HCT116 (cell line): ENCODE measurements around the gene DDRGK1. TPM values are rescaled to one million over a fixed set of nuclear protein-coding genes. Genes with fewer than 3 reads are reported as not detected.
A peak's percentile ranks its signal among the peaks of the same experiment; 100 is the strongest.

Source experiments
- ATAC-seq: fragments of 200-7000 bp; cut with Tn5 transposase; 2 replicates; pipeline ENCODE4 v1.9.1; 2020; ENCODE audit warnings: mild to moderate bottlenecking, moderate library complexity
- BruUV-seq: library from RNA; stranded (reverse); fragments of 400-500 nt; replicated peaks from 2 replicates; lab custom pipeline; 2021; lab: Mats Ljungman, UMichigan
- CTCF ChIA-PET: fragments of 300-600 bp; sonication (Branson Sonifier 250); formaldehyde crosslinking; loops from one replicate; lab custom pipeline; 2021; ENCODE audit warnings: antibody characterized with exemption; lab: Charles Lee
- POLR2A ChIA-PET: fragments of 300-600, 350-600 bp; sonication (Branson Sonifier 250); formaldehyde crosslinking; loops from one replicate; lab custom pipeline; 2021; ENCODE audit warnings: antibody characterized with exemption; lab: Charles Lee
- RAD21 ChIA-PET, 2 experiments: fragments of 300-600 bp; sonication (Branson Sonifier 250); formaldehyde crosslinking; loops; one replicate each; lab custom pipeline; 2023; ENCODE audit warnings: low total read pairs in 2 of 2; ENCODE audit not compliant: uncharacterized antibody in 2 of 2, unreplicated experiment in 2 of 2, low non-redundant PET in 1 of 2; lab: Charles Lee
- DNase-seq: peaks from one replicate; pipeline ENCODE4 v3.0.0-alpha.2; 2010; ENCODE audit warnings: low read depth, low spot score
- H2AFZ ChIP-seq: fragments of 200-600 bp; shearing (Covaris generic), sonication (generic); 2 replicates; pipeline ENCODE4 v1.6.1; 2017; ENCODE audit warnings: low read depth, mixed run types, mixed read lengths, antibody characterized with exemption, low read length; ENCODE audit not compliant: poor library complexity, severe bottlenecking
- H3K27ac ChIP-seq: 2 replicates; pipeline ENCODE4 v1.5.1; 2012; ENCODE audit warnings: low read depth, low read length
- H3K27me3 ChIP-seq: fragments of 200-600 bp; sonication (generic); 2 replicates; pipeline ENCODE4 v1.6.1; 2016; ENCODE audit warnings: mixed run types, low read length, mixed read lengths; ENCODE audit not compliant: insufficient read depth
- H3K36me3 ChIP-seq, 2 experiments: fragments of 200-500 bp in 1 of 2; fragments of 200-600 bp in 1 of 2; sonication (Bioruptor generic) in 1 of 2; sonication (generic) in 1 of 2; 2 replicates each; pipeline versions ENCODE4 v1.5.1 to v1.6.1; 2014 to 2016; ENCODE audit warnings: low read length in 2 of 2, inconsistent platforms in 1 of 2, mixed read lengths in 1 of 2, mixed run types in 1 of 2; ENCODE audit not compliant: insufficient read depth in 2 of 2, control insufficient read depth in 1 of 2
- H3K4me1 ChIP-seq, 2 experiments: fragments of 200-600 bp in 1 of 2; sonication (generic) in 1 of 2; 2 replicates each; pipeline versions ENCODE4 v1.5.1 to v1.6.1; 2012 to 2017; ENCODE audit warnings: low read length in 2 of 2, inconsistent platforms in 1 of 2, mild to moderate bottlenecking in 1 of 2, mixed read lengths in 1 of 2, mixed run types in 1 of 2, moderate library complexity in 1 of 2; ENCODE audit not compliant: insufficient read depth in 2 of 2, control insufficient read depth in 1 of 2
- H3K4me2 ChIP-seq: fragments of 200-600 bp; sonication (generic); 2 replicates; pipeline ENCODE4 v1.6.1; 2017; ENCODE audit warnings: mixed run types, low read length, mixed read lengths
- H3K4me3 ChIP-seq, 2 experiments: fragments of 200-600 bp in 1 of 2; sonication (generic) in 1 of 2; replicated peaks in 1 of 2; 2 replicates each; pipeline ENCODE4 v1.5.1; 2011 to 2016; ENCODE audit warnings: low read length in 2 of 2, control low read depth in 1 of 2, low read depth in 1 of 2, mild to moderate bottlenecking in 1 of 2, mixed read lengths in 1 of 2, mixed run types in 1 of 2
- H3K79me2 ChIP-seq: fragments of 200-600 bp; sonication (generic); 2 replicates; pipeline ENCODE4 v1.6.1; 2017; ENCODE audit warnings: mild to moderate bottlenecking, mixed run types, low read length, moderate library complexity, mixed read lengths; ENCODE audit not compliant: insufficient read depth
- H3K9ac ChIP-seq: fragments of 200-600 bp; sonication (generic); 2 replicates; pipeline ENCODE4 v1.6.1; 2016; ENCODE audit warnings: low read length, mixed read lengths
- H3K9me2 ChIP-seq: fragments of 200-600 bp; sonication (generic), shearing (Covaris generic); 2 replicates; pipeline ENCODE4 v1.6.1; 2017; ENCODE audit warnings: mixed run types, mild to moderate bottlenecking, moderate library complexity; ENCODE audit not compliant: insufficient read depth
- H3K9me3 ChIP-seq, 2 experiments: fragments of 200-500 bp in 1 of 2; fragments of 200-600 bp in 1 of 2; sonication (Bioruptor generic) in 1 of 2; sonication (generic) in 1 of 2; 2 replicates each; pipeline ENCODE4 v1.6.1; 2014 to 2017; ENCODE audit warnings: low read length in 2 of 2, mixed read lengths in 2 of 2, inconsistent platforms in 1 of 2, low read depth in 1 of 2, mild to moderate bottlenecking in 1 of 2, mixed run types in 1 of 2, moderate library complexity in 1 of 2; ENCODE audit not compliant: control insufficient read depth in 1 of 2, insufficient read depth in 1 of 2
- H4K20me1 ChIP-seq: fragments of 200-600 bp; sonication (generic), shearing (Covaris generic); 2 replicates; pipeline ENCODE4 v1.6.1; 2017; ENCODE audit warnings: mixed run types, mild to moderate bottlenecking, moderate library complexity; ENCODE audit not compliant: insufficient read depth
- CBX3 ChIP-seq: IDR thresholded peaks from 2 replicates; pipeline ENCODE4 v1.6.1; 2012; ENCODE audit warnings: low read depth
- EGR1 ChIP-seq: IDR thresholded peaks from 2 replicates; pipeline ENCODE4 v1.6.1; 2012; ENCODE audit warnings: low read depth
- ELF1 ChIP-seq: IDR thresholded peaks from 2 replicates; pipeline ENCODE4 v1.6.1; 2012; ENCODE audit warnings: low read depth, borderline replicate concordance
- EZH2phosphoT487 ChIP-seq: fragments of 200-600 bp; IDR thresholded peaks from 2 replicates; pipeline ENCODE4 v1.6.1; 2018; ENCODE audit warnings: antibody characterized with exemption, borderline replicate concordance
- JUND ChIP-seq: IDR thresholded peaks from 2 replicates; pipeline ENCODE4 v1.6.1; 2012
- POLR2A ChIP-seq: IDR thresholded peaks from 2 replicates; pipeline ENCODE4 v1.7.0; 2011; ENCODE audit warnings: borderline replicate concordance; ENCODE audit not compliant: insufficient read depth, insufficient read length; ENCODE audit errors: extremely low read depth
- POLR2AphosphoS5 ChIP-seq: IDR thresholded peaks from 2 replicates; pipeline ENCODE4 v1.6.1; 2011; ENCODE audit warnings: mild to moderate bottlenecking, low read depth, low read length, moderate library complexity
- RAD21 ChIP-seq: IDR thresholded peaks from 2 replicates; pipeline ENCODE4 v1.6.1; 2012; ENCODE audit warnings: low read depth, mild to moderate bottlenecking
- SIN3A ChIP-seq: IDR thresholded peaks from 2 replicates; pipeline ENCODE4 v1.6.1; 2012; ENCODE audit warnings: low read depth
- SP1 ChIP-seq: IDR thresholded peaks from 2 replicates; pipeline ENCODE4 v1.6.1; 2012; ENCODE audit warnings: low read depth
- SRF ChIP-seq: IDR thresholded peaks from 2 replicates; pipeline ENCODE4 v1.6.1; 2012; ENCODE audit warnings: low read depth
- TCF7L2 ChIP-seq: IDR thresholded peaks from 2 replicates; pipeline ENCODE4 v1.7.0; 2011; ENCODE audit warnings: borderline replicate concordance, inconsistent platforms; ENCODE audit not compliant: insufficient read depth, insufficient read length; ENCODE audit errors: extremely low read depth
- ZFX ChIP-seq: fragments of 450-650 bp; IDR thresholded peaks from 2 replicates; pipeline ENCODE4 v1.6.1; 2017
- ZNF274 ChIP-seq: fragments of 200-500 bp; sonication (Bioruptor generic); IDR thresholded peaks from 2 replicates; pipeline ENCODE4 v1.6.1; 2014; ENCODE audit warnings: mild to moderate bottlenecking, low read depth, low read length, inconsistent platforms
- intact Hi-C: fragments of 100-400 bp; cut with micrococcal nuclease; formaldehyde crosslinking; loops from 2 replicates; pipeline ENCODE4 v1.10.0; 2022
- total RNA-seq: library from RNA; stranded (reverse); gene quantifications from one replicate; pipeline ENCODE4 v1.2.1, GENCODE V29; 2021; ENCODE audit not compliant: unreplicated experiment
- TF ChIP-seq, protein P1 (sequence below): IDR thresholded peaks from 2 replicates; pipeline ENCODE4 v1.6.1; 2012
- TF ChIP-seq, protein P2 (sequence below): IDR thresholded peaks from 2 replicates; pipeline ENCODE4 v1.6.1; 2012
- TF ChIP-seq, protein P3 (sequence below): IDR thresholded peaks from 2 replicates; pipeline ENCODE4 v1.6.1; 2012; ENCODE audit warnings: low read depth

DDRGK1 gene
- total RNA-seq, 1 experiment from 2014 or later, result 45.8 TPM

DNA sequence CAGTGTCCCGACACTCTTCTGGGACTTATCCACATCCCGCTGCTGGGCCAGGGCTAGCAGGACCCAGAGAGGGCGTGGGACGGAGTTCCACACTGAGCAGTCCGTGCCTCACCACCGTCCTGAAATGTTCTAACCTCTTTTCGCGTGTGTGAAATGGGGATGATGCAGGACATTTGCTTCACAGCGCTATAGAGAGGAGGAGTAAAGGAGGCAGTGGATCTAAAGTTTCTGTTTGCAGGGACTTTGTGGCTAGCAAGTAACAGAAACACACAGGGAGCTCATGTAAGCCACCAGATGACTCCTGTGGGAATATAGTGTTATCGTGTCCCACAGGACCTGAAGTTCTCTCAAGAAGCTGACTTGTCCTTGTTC, 5.5 kb upstream of the DDRGK1 start:
- H3K9me2 ChIP-seq, result no peaks in the 10 kb centered on the region
- peak overlapping the region; percentile 91 for H3K4me2 ChIP-seq
- no peak overlapping the region for H2AFZ ChIP-seq
- no peaks in the 10 kb centered on the region for H3K9me3 ChIP-seq
- POLR2A ChIA-PET, result no interaction called here
- peak overlapping the region; percentile 89 for H3K9ac ChIP-seq
- H3K79me2 ChIP-seq, result peaks cover 56% of the 10 kb centered on the region
- H3K36me3 ChIP-seq, result peaks cover 6 to 12% of the 10 kb centered on the region in 2 experiments; a peak in 2 of 4 replicates
- peak overlapping the region; percentile 88 to 94 for H3K4me3 ChIP-seq
- ATAC-seq (peak; percentile 43), DNase-seq (no peak)
- no peaks in the 10 kb centered on the region for H4K20me1 ChIP-seq
- intact Hi-C loops, result no loop called here
- peak overlapping the region; percentile 91 for H3K27ac ChIP-seq
- no TSS peak for BruUV-seq
- TF ChIP-seq SRF (no peak), ZNF274 (no peak), POLR2AphosphoS5 (no peak), POLR2A (no peak), ELF1 (no peak), TCF7L2 (no peak), CBX3 (no peak), EGR1 (no peak), EZH2phosphoT487 (no peak), JUND (no peak), SIN3A (no peak), SP1 (no peak), ZFX (no peak), RAD21 (no peak)
- TF ChIP-seq, protein P1, sequence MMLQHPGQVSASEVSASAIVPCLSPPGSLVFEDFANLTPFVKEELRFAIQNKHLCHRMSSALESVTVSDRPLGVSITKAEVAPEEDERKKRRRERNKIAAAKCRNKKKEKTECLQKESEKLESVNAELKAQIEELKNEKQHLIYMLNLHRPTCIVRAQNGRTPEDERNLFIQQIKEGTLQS, result no peak
- TF ChIP-seq, protein P2, sequence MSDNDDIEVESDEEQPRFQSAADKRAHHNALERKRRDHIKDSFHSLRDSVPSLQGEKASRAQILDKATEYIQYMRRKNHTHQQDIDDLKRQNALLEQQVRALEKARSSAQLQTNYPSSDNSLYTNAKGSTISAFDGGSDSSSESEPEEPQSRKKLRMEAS, result no peak
- TF ChIP-seq, protein P3, sequence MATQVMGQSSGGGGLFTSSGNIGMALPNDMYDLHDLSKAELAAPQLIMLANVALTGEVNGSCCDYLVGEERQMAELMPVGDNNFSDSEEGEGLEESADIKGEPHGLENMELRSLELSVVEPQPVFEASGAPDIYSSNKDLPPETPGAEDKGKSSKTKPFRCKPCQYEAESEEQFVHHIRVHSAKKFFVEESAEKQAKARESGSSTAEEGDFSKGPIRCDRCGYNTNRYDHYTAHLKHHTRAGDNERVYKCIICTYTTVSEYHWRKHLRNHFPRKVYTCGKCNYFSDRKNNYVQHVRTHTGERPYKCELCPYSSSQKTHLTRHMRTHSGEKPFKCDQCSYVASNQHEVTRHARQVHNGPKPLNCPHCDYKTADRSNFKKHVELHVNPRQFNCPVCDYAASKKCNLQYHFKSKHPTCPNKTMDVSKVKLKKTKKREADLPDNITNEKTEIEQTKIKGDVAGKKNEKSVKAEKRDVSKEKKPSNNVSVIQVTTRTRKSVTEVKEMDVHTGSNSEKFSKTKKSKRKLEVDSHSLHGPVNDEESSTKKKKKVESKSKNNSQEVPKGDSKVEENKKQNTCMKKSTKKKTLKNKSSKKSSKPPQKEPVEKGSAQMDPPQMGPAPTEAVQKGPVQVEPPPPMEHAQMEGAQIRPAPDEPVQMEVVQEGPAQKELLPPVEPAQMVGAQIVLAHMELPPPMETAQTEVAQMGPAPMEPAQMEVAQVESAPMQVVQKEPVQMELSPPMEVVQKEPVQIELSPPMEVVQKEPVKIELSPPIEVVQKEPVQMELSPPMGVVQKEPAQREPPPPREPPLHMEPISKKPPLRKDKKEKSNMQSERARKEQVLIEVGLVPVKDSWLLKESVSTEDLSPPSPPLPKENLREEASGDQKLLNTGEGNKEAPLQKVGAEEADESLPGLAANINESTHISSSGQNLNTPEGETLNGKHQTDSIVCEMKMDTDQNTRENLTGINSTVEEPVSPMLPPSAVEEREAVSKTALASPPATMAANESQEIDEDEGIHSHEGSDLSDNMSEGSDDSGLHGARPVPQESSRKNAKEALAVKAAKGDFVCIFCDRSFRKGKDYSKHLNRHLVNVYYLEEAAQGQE, result no peak
- H3K27me3 ChIP-seq, result no peaks in the 10 kb centered on the region
- H3K4me1 ChIP-seq, result peaks cover 9 to 14% of the 10 kb centered on the region in 2 experiments; a peak in 3 of 4 replicates
- RAD21 ChIA-PET, result no interaction called here
- CTCF ChIA-PET, result no interaction called here
